ENCODE measurements around the gene PYCR2. TPM values are rescaled to one million over a fixed set of nuclear protein-coding genes. Genes with fewer than 3 reads are reported as not detected.

Gene PYCR2
- total RNA-seq, 1 donor from 2014 or later, result 109 TPM

DNA sequence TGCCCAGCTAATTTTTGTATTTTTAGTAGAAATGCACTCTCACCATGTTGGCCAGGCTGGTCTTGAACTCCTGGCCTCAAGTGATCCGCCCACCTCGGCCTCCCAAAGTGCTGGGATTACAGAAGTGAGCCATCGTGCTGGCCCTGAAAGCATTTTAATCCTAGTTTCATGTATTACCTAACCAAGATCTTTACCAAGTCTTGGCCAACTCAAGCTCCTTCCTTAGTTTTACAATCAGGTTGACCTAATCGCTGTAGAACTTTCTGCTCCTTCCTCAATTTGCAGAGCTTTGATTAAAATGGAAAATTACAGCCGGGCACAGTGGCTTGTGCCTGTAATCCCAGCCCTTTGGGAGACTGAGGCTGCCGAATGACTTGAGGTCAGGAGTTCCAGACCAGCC is 38.7 kb downstream of the PYCR2 start:
- Mint-ChIP-seq H3K36me3 (ENCODE audit: low read depth) (peaks cover 4% of the 10 kb centered on the region), H3K27ac (no peak overlapping the region), H3K9me3 (no peaks in the 10 kb centered on the region), H3K4me1 (peaks cover 19% of the 10 kb centered on the region), H3K4me3 (no peak overlapping the region), H3K27me3 (peaks cover 3% of the 10 kb centered on the region)
- ChIA-PET CTCF (no interaction called here), POLR2A (interaction anchor here (0.8 kb wide), 1 partner anchor 31 kb away, joined by 5 read pairs; no protein-coding TSS in a partner anchor)
- ATAC-seq (ENCODE audit: low read depth), result no peak
- no peak for TF ChIP-seq CTCF (IDR thresholded peaks at IDR 0.05)
- intact Hi-C loops (cut with micrococcal nuclease), result no loop called here
- DNase-seq, result no peak

- no peak for ATAC-seq (ENCODE audit: low read depth)
- peak overlapping the region; percentile 87 for H3K4me3 Mint-ChIP-seq
- peaks cover 3% of the 10 kb centered on the region for H3K27me3 Mint-ChIP-seq
- H3K4me1 Mint-ChIP-seq, result peaks cover 35% of the 10 kb centered on the region
- peaks cover 6% of the 10 kb centered on the region for H3K36me3 Mint-ChIP-seq (ENCODE audit: low read depth)
- no peaks in the 10 kb centered on the region for H3K9me3 Mint-ChIP-seq
- no peak for TF ChIP-seq CTCF (IDR thresholded peaks at IDR 0.05)
- intact Hi-C loops (cut with micrococcal nuclease), result loop anchor here (2.0 to 5.0 kb wide), 4 partner anchors 27 to 179 kb away; partner anchors contain the start of genes EPHX1 and H3-3A
- CTCF ChIA-PET, result interaction anchor here (0.6 to 2.0 kb wide), 7 partner anchors 19 to 111 kb away, joined by 3 to 7 read pairs (median 3); partner anchors contain the start of genes EPHX1 and PYCR2
- POLR2A ChIA-PET, result interaction anchor here (0.7 to 5.9 kb wide), 11 partner anchors 11 to 413 kb away, joined by 3 to 93 read pairs (median 8); partner anchors contain the start of genes PYCR2 and SRP9
- peak overlapping the region; percentile 21 for H3K27ac Mint-ChIP-seq
- no peak for DNase-seq
Observed at GRCh38 chr1:225883616-225884265, 40.3 kb downstream of the PYCR2 start.

DNA sequence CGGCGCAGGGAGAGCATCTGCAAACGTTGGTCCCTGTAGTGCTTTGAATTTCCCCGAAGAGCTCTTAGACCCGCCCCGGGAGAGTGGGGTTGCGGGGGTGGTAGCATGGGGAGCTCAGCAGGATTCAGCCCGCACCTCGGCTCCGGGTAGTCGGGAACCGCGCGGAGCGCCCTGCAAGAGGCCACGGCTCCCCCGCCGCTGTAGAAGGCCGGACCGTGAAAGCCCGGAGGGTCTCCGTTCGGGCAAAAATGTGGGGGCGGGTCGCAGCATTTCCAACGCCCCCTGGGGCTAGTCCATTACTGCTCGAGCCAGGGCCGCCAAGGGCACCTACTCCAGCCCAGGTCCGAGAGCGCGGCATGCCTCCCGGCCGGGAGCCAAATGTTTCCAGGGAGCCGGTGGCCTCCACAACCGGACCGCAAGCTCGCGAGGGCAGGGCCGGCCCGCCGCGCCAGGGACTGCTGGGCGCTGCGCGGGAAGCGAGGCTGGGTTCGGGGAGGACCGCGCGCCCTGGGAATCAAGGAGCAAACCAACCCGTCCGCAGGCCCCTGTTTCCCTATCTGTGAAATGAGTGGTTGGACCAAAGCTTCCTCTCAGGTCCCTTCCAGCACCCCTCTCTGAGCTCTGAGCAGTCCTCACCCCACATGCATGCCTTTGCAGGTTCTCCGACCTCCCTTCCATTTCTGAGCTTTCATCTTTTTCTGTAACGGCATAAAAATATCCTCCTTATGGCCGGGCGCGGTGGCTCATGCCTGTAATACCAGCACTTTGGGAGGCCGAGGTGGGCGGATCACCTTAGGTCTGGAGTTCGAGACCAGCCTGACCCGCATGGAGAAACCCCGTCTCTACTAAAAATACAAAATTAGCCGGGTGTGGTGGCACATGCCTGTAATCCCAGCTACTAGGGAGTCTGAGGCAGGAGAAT is 41.1 kb downstream of the PYCR2 start:
- POLR2A ChIA-PET, result interaction anchor here (0.6 to 5.9 kb wide), 22 partner anchors 12 to 1700 kb away, joined by 3 to 93 read pairs (median 5); partner anchors contain the start of genes H3-3A, PYCR2 and SRP9
- DNase-seq (no peak), ATAC-seq (ENCODE audit: low read depth) (peak; percentile 35)
- H3K4me1 Mint-ChIP-seq, result peaks cover 43% of the 10 kb centered on the region
- no peaks in the 10 kb centered on the region for H3K9me3 Mint-ChIP-seq
- CTCF ChIA-PET, result interaction anchor here (0.6 to 3.6 kb wide), 13 partner anchors 14 to 400 kb away, joined by 3 to 26 read pairs (median 3); partner anchors contain the start of genes EPHX1, PYCR2 and SRP9
- TF ChIP-seq CTCF (IDR thresholded peaks at IDR 0.05), result no peak
- intact Hi-C loops (cut with micrococcal nuclease), result loop anchor here (1.0 to 5.0 kb wide), 8 partner anchors 14 to 179 kb away; partner anchors contain the start of genes EPHX1, H3-3A, PYCR2 and SRP9
- no peaks in the 10 kb centered on the region for H3K27me3 Mint-ChIP-seq
- H3K36me3 Mint-ChIP-seq (ENCODE audit: low read depth), result peaks cover 7% of the 10 kb centered on the region
- H3K27ac Mint-ChIP-seq, result peak overlapping the region; percentile 71
- peak overlapping the region; percentile 87 for H3K4me3 Mint-ChIP-seq

DNA sequence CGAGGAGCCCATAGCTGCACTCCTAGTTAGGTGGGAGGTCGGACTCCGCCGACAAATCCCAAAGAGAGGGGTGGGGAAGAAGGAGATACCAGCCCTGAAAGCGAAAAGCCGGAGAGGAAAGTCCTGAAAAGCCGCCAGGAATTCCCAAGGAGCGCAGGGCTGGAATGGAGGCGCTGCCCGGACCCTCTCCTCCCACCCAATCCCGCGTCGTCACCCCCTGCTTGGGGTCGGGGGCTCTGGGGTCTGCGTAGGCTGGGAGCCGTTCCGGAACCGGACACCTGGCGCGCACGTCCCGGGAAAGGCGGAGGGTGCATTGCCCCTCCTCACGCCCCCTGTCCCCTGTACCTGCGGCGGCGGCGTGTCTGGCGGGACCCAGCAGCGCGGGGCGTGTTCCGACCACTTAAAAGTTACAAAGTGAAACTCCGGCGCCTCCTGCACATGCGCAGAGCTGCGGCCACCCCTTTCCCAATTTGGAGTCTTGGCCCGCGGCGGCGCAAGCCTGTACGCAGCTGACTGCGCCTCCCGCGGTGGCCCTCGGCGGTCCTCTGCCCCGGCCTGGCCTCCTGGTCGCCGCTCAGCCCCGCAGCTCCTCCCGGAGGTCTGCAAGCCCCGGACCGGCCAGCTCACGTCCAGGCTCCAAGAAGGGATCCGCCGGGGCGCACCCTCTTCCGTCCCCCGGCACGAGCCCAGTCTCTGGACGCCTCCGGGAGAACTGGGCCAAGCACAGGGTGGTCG is 41.9 kb downstream of the PYCR2 start, which contains the start of gene TMEM63A:
Gene TMEM63A (minus strand): TSS at position 422 of the 735 bp plus-strand sequence. CDS start 4,800 bp downstream, outside the sequence.
- CTCF ChIA-PET, result interaction anchor here (0.8 to 3.6 kb wide), 12 partner anchors 15 to 400 kb away, joined by 3 to 26 read pairs (median 3); partner anchors contain the start of genes PYCR2 and SRP9
- Mint-ChIP-seq H3K27ac (peak within 1 kb of the TSS; percentile 84), H3K4me1 (peaks cover 49% of the 10 kb centered on the region), H3K27me3 (no peaks in the 10 kb centered on the region), H3K36me3 (ENCODE audit: low read depth) (peaks cover 16% of the 10 kb centered on the region), H3K4me3 (peak within 1 kb of the TSS; percentile 87), H3K9me3 (no peaks in the 10 kb centered on the region)
- DNase-seq, result peak; percentile 85
- intact Hi-C loops (cut with micrococcal nuclease), result loop anchor here (1.0 to 5.0 kb wide), 8 partner anchors 15 to 180 kb away; partner anchors contain the start of genes EPHX1, H3-3A, PYCR2 and SRP9
- POLR2A ChIA-PET, result interaction anchor here (0.5 to 5.9 kb wide), 19 partner anchors 11 to 1700 kb away, joined by 3 to 93 read pairs (median 5); partner anchors contain the start of genes H3-3A, PYCR2, SDE2 and SRP9
- peak; percentile 82 for ATAC-seq (ENCODE audit: low read depth)
- no peak for TF ChIP-seq CTCF (IDR thresholded peaks at IDR 0.05)

Measured in activated B cell treated with CpG ODN at 0.5 μM for 24 hours (primary cell).